ENCODE results near the gene HCRTR1. TPM values are rescaled to one million over a fixed set of nuclear protein-coding genes. Genes with fewer than 3 reads are reported as not detected.

HCRTR1 gene
- not detected in 2 replicates for total RNA-seq
- long read RNA-seq, partial matches to known transcripts: 0 of 2 reads
- long read RNA-seq, other reads (novel, unspliced or antisense): 2 of 2 reads

DNA sequence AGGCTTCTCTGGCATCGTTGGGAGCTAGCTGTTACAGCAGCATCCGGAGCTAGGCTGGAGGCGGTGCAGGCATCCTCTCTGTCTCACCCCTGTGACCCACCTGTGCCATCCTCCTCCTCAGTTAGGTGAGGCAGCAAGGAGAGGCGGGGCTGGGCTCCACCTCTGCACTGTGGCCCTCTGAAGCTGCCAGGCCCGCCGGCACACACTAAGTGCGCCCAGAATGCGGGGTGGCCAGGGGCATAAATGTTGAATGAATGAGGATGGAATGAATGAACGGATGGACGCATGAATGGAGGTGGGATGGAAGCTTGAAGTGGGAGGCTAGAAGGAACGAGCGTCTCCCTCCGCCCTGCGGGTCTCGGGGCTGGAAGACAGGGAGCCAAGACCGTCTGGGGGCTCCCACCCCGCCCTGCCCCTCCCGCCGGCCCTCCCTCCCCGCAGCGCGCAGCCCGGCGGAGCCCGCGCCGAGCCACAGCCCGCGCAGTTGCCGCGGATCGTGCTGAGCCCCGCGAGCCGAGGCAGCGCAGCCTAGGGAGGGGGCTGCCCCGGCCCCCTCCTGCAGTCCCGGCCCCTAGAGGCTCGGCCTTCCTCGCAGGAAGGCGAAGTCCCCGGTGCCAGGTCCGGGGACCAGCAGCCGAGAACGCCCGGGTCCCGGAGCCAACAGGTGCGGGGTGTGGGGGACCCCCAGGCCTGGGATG lies at the start of gene HCRTR1:
Gene HCRTR1, plus strand, starts transcription at position 472 of the 698 bp plus-strand sequence. CDS start 1,504 bp downstream, outside the sequence.
- Mint-ChIP-seq H3K27me3 (peaks cover 42% of the 10 kb centered on the region), H3K36me3 (ENCODE audit: insufficient read depth) (no peaks in the 10 kb centered on the region), H3K27ac (no peak within 1 kb of the TSS), H3K9me3 (ENCODE audit: low read depth) (no peaks in the 10 kb centered on the region), H3K4me1 (ENCODE audit: low read depth) (peaks cover 4% of the 10 kb centered on the region), H3K4me3 (ENCODE audit: low read depth) (peak within 1 kb of the TSS; percentile 73)
- TF ChIP-seq, protein P1, sequence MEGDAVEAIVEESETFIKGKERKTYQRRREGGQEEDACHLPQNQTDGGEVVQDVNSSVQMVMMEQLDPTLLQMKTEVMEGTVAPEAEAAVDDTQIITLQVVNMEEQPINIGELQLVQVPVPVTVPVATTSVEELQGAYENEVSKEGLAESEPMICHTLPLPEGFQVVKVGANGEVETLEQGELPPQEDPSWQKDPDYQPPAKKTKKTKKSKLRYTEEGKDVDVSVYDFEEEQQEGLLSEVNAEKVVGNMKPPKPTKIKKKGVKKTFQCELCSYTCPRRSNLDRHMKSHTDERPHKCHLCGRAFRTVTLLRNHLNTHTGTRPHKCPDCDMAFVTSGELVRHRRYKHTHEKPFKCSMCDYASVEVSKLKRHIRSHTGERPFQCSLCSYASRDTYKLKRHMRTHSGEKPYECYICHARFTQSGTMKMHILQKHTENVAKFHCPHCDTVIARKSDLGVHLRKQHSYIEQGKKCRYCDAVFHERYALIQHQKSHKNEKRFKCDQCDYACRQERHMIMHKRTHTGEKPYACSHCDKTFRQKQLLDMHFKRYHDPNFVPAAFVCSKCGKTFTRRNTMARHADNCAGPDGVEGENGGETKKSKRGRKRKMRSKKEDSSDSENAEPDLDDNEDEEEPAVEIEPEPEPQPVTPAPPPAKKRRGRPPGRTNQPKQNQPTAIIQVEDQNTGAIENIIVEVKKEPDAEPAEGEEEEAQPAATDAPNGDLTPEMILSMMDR (IDR thresholded peaks at IDR 0.05; ENCODE audit: unreplicated experiment): no peak
- DNase-seq (ENCODE audit: low spot score, unreplicated experiment): no peak

DNA sequence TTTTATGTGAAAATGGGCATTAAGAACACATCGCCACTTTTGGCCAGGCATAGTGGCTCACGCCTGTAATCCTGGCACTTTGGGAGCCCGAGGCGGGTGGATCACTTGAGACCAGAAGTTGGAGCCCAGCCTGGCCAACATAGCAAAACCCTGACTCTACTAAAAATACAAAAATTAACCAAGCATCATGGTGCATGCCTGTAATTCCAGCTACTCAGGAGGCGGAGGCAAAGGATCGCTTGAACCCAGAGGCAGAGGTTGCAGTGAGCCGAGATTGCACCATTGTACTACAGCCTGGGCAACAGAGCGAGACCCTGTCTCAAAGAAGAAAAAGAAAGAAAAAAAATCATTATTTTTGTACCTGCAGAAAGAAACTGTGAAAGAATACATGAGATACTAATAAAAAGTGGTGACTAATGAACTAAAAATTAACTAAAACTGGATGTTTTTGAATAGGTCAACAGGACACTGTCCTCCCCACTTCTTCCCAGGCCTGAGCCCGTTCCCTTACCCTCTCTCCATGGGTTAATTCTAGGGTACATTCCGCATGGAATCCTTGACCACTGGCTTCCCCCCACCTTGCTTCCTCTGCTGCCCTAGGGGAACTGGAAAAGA lies 49.4 kb upstream of the HCRTR1 start:
- Mint-ChIP-seq H3K27me3 (peaks cover 11% of the 10 kb centered on the region), H3K36me3 (ENCODE audit: insufficient read depth) (no peaks in the 10 kb centered on the region), H3K9me3 (ENCODE audit: low read depth) (no peaks in the 10 kb centered on the region), H3K4me3 (ENCODE audit: low read depth) (no peak overlapping the region), H3K27ac (peak overlapping the region; percentile 67), H3K4me1 (ENCODE audit: low read depth) (peaks cover 3% of the 10 kb centered on the region)
- TF ChIP-seq, protein P1 (IDR thresholded peaks at IDR 0.05; ENCODE audit: unreplicated experiment): no peak
- no peak for DNase-seq (ENCODE audit: low spot score, unreplicated experiment)

DNA sequence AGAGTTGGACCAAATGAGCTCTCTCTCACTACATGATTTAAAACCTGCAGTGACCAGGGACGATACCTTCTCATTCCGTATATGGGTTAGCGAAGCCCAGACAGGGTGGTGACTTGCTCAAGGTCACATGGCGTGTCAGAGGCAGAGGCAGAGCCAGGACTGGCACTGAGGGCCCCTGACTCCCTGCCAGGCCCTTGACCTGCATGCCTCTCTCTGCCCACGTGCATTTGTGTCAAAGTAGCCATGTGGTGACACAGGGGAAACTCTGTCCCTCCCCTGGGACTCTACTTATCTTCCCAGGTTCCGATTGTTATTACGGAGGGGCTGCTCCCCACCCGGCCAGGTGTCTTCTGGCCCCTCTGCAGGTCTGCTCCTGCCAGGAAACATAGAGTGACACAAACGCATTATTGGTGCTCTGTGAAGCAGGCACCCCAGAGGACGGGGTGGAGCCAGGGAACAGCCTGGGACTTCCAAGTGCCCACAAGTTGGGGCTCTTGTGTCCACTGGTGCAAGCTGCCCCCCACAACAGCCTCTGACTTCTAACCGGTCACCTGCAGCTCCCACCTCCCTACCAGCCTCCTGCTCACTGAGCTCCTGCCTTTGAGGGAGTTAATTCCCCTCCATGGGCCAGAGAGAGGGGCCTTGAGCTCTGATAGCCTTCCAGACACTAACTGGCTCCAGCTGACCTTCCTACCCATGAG lies 48.4 kb upstream of the HCRTR1 start:
- no peak overlapping the region for H3K4me3 Mint-ChIP-seq (ENCODE audit: low read depth)
- no peak for DNase-seq (ENCODE audit: low spot score, unreplicated experiment)

DNA sequence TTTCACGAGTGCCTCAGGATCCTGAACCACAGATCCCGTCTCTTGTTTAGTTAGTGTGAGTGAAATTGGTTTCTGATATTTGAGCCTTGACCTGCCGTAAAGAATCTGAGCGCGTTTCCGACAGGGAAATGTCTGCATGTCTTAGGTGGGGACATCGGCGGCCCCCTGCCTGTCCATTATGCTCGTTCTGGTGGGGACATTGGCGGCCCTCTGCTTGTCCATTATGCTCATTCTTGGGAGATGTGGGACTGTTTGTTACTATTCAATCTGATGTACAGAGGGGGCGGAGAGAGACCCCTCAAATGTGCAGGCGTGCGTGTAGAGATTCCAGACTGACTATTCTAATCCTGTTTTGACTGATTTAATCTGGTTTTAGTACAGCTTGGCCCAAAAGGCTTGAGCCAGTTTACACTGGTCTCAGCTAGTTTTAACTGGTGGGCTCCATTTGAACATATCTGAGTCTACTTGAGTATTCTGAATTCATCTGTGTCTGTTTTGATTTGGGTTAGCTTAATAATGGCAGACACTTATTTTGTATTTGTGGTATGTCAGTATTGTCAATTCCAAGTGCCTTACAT lies 47.8 kb upstream of the HCRTR1 start:
- Mint-ChIP-seq H3K9me3 (ENCODE audit: low read depth) (no peaks in the 10 kb centered on the region), H3K27ac (no peak overlapping the region), H3K36me3 (ENCODE audit: insufficient read depth) (no peaks in the 10 kb centered on the region), H3K4me3 (ENCODE audit: low read depth) (no peak overlapping the region), H3K4me1 (ENCODE audit: low read depth) (peaks cover 7% of the 10 kb centered on the region), H3K27me3 (peaks cover 11% of the 10 kb centered on the region)
- DNase-seq (ENCODE audit: low spot score, unreplicated experiment): no peak
- TF ChIP-seq, protein P1 (IDR thresholded peaks at IDR 0.05; ENCODE audit: unreplicated experiment): no peak

More for the DNA sequence above, 48.4 kb upstream of the HCRTR1 start:
- Mint-ChIP-seq H3K4me1 (ENCODE audit: low read depth) (peaks cover under 1% of the 10 kb centered on the region), H3K27me3 (peaks cover 11% of the 10 kb centered on the region), H3K9me3 (ENCODE audit: low read depth) (no peaks in the 10 kb centered on the region), H3K36me3 (ENCODE audit: insufficient read depth) (no peaks in the 10 kb centered on the region), H3K27ac (no peak overlapping the region)
- TF ChIP-seq, protein P1 (IDR thresholded peaks at IDR 0.05; ENCODE audit: unreplicated experiment): no peak

DNA sequence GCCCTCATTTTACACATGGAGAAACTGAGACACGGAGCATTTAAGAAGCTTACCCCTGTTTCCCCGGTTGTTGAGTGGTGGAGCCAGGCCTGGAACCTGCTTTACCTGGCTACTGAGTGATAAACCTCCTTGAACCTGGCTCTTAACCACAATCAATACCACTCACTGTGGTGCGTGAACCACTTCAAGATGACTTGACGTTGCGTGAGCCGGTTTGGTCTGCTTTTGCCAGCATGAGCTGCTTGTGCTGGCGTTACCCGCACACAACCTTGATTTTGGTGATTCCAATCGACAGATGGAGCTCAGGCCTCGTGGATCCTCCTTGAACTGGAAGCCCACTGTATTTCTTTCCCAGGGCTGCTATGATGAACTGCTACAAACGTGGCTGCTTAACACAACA lies 47.3 kb upstream of the HCRTR1 start:
- no peak for DNase-seq (ENCODE audit: low spot score, unreplicated experiment)
- H3K27ac Mint-ChIP-seq: no peak overlapping the region
- H3K4me3 Mint-ChIP-seq (ENCODE audit: low read depth): no peak overlapping the region
- peaks cover 12% of the 10 kb centered on the region for H3K4me1 Mint-ChIP-seq (ENCODE audit: low read depth)
- H3K27me3 Mint-ChIP-seq: peaks cover 11% of the 10 kb centered on the region
- no peaks in the 10 kb centered on the region for H3K9me3 Mint-ChIP-seq (ENCODE audit: low read depth)
- TF ChIP-seq, protein P1 (IDR thresholded peaks at IDR 0.05; ENCODE audit: unreplicated experiment): no peak
- H3K36me3 Mint-ChIP-seq (ENCODE audit: insufficient read depth): no peaks in the 10 kb centered on the region
